C4-2B (cell line): Measurements from ENCODE around the gene MECP2.

Experiments used
- CTCF ChIP-seq: fragments of 450-650 bp; conservative IDR thresholded peaks from 2 replicates; pipeline ENCODE4 v1.5.1; 2017; ENCODE audit warnings: mild to moderate bottlenecking
- ZFX ChIP-seq: fragments of 450-650 bp; IDR thresholded peaks from 2 replicates; pipeline ENCODE4 v1.6.1; 2017

GRCh38 chrX:154013001-154013421, 84.5 kb downstream of the MECP2 start:
- TF ChIP-seq CTCF (no peak), ZFX (no peak)
